ENCODE measurements around the gene PRXL2B.
"Not testable (repeated sequence)": the region's sequence is repeated elsewhere in the genome, so short reads cannot be mapped to it uniquely, and the experiment has no call there.

The PRXL2B gene

DNA sequence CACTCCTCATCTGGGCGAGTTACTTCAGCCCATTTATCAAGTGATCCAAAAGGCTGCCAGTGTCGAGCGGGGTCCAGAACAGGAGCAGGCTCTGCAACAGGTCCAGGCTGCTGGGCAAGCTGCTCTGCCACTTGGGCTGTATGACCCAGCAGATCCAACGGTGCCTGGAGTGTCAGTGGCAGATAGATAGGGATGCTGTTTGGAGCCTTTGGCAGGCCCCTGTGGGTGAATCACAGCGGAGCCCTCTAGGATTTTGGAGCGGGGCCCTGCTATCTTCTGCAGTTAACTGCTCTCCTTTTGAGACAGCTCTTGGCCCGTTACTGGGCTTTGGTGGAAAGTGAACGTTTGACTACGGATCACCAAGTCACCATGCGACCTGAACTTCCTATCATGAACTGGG lies 38.7 kb downstream of the PRXL2B start:
- no peak for DNase-seq

DNA sequence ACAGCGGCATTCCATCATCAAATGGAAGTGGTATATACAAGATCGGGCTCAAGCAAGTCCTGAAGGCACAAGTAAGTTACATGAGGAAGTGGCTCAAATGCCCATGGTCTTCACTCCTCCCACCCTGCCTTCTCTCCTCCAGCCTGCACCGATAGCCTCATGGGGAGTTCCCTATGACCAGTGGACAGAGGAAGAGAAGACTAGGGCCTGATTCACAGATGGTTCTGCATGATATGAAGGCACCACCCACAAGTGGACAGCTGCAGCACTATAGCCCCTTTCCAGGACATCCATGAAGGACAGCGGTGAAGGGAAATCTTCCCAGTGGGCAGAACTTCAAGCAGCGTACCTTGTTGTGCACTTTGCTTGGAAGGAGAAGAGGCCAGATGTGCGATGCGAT lies 39.2 kb downstream of the PRXL2B start:
- DNase-seq = not testable (repeated sequence)

DNA sequence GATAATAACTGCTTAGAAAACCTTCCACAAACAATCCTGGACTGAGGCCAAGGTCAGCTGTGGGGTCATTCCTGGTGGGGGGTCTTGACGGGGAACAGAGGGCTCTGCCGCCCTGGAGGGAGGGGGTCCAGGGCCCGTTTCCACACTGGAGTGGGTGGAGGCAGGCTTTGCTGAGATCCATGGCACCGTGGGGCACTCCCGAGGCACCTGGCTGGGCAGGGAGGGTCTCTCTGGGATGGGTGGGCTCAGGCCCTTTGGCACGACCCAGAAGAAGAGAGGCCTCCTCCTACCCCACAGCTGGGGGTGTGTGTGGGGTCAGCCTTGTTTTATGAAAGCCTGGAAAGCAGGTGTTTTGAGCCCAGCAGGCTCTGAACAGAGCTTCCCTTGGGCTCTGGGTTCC lies 41.2 kb downstream of the PRXL2B start:
- DNase-seq = no peak

DNA sequence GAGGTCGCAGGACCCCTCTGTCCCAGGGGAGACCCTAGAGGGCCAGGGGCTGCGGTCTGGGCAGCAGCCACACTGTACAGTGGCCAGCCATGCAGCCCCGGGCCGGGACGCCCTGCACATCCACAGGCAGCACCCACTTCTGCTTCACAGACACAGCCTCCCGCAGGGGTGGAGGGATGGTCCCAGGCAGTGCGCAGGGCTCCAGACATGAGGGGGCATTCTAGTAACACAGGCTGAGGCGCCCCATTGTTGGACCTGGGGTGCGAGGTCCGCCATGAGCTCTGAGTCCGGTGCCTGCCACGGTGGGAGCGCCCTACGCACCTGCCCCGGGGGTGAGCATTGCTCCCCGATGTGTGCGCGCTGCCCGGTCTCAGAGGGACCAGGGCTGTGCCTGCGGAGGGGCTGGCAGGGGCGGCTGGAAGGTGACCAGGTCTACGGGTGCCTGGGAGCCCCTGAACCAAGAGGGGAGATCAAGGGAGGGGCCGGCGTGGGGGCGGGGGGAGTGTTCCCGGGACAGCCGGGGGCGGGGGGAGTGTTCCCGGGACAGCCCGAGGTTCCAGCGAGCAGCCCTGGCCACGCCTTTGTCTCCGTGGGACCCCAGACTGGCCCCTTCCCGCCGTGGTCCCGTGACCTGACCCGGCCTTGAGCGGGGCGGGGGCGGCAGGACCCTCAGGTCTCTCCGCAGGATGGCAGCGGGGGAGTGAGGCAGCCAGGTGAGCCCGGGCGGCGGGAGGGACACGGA lies 41.8 kb downstream of the PRXL2B start:
- DNase-seq = no peak

DNA sequence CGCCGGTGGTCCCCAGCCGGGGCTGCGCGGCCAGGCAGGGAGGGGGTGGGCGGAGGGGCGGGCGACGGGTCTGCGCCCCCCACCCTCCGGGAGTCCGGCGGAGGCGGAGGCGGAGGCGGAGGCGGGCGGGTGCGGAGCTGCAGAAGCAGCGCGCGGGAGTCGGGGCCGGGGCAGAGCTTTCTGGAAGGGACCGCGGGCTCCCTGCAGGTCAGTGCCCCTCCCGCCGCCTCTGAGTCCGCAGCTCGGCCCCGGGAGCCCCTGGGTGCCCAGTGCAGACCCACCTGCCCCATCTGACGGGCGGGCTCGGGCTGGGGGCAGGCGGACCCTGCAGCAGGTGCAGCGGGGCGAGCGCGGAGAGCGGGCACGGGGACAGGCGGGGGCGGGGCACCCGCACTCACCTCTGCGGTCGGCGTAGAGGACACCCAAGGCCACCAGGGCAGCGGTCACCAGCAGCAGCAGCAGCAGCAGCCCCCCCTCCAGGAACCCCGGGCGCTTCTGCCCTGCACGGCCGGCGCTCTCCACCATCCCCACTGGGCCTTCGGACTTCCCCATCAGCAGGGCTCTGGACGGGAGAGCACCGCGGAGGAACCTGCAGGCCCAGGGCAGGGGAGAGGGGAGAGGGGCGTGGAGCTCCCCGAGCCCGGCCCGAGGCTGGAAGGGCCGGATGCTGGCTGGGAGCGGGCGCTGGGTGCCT lies 42.5 kb downstream of the PRXL2B start:
- DNase-seq = no peak

DNA sequence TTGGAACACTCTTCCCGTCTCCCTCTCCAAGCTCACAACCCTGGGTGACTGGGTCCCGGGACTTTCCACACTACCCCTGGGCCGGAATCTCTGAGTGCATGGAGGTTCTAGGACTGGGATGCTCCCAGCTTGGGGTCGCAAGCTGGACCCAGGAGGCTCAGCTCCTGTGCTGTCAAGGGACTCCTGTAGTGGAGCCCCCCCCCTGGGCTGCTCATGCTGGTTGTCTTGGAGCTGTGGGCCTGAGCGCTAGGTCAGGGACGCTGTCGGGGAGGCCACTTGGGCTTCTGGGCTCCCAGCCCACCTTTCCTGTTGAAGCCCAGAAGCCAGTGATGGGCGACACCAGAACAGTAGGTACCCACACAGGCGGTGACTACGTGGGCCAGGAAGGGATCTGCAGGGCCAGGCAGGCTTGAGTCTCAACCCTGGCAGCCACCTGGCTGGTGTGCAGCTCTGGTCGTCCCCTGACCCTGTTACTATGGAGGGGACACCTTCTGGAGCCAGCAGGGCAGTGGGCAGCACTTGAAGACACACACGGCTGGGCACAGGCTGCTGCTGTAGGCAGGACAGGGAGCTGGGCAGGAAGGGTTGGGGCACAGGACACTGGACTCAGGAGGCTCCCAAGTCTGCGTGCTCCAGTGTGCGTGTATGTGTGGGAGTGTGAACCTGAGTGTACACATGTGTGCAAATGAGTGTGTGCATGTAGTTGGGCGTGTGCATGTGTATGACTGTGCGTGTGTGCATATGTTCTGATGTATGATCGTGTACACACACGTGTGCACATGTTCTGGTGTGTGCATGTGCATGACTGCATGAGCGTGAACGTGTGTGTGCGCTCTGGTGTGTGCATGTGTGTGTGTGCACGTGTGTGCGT lies 43.3 kb downstream of the PRXL2B start:
- DNase-seq = no peak

DNA sequence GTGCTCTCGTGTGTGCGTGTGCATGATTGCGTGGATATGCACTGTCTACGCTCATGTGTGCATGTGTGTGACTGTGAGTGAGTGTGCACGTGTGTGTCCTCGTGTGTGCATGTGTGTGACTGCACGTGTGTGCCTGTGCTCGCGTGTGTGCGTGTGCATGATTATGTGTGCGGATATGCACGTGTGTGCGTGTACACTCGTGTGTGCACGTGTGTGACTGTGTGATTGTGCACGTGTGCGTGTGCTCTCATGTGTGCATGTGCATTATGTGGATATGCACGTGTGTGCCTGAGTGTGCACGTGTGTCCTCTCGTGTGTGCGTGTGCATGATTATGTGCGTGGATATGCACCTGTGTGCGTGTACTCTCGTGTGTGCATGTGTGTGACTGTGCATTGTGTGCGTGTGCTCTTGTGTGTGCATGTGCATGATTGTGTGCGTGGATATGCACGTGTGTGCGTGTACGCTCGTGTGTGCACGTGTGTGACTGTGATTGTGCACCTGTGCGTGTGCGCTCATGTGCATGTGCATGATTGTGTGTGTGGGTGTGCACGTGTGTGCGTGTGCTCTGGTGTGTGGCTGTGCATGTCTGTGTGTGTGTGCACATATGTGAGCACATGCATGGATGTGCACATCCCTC lies 44.0 kb downstream of the PRXL2B start:
- no peak for DNase-seq

DNA sequence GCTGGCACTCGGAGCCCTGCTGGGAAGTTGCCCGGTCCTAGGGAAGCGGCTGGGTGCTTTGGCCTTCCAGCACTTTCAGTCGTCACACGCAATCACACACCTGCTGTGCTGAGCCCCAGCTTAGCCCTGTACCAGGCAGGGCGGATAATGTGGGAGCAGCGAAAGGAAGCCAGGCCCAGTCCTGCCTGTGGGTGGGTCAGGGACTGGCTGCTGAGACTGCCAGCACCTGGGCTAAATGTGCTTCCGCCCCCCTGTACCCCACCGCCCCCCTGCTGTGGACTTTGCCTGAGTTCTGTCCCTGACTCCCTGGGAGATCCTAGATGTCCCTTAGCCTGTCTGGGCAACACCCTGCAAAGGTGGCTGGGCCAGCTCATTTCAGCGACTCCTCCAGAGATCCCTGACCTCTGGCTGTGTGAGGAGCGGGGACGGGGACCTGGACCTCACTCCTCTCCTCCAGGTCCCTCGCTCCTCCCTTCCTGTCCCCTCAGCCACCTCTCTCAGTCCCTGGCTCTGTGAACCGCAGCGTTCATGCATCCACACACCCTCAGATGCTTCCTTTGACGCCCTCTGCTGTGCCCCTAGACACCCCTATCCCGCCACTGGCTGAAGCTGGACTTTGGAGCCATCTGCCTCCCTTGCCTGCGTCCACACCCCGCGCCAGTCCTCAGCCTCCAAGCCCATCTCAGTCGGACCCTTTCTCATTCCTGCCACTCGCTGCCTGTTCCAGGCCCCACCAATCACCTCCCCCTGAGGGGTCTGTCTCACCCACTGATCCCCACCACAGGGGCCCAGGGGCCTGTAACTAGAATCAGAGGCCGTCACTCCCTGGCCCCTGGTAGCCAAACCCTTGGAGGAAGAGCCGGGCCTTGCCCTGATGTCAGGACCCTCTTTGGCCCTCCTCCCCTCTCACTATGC lies 44.8 kb downstream of the PRXL2B start:
- no peak for DNase-seq

DNA sequence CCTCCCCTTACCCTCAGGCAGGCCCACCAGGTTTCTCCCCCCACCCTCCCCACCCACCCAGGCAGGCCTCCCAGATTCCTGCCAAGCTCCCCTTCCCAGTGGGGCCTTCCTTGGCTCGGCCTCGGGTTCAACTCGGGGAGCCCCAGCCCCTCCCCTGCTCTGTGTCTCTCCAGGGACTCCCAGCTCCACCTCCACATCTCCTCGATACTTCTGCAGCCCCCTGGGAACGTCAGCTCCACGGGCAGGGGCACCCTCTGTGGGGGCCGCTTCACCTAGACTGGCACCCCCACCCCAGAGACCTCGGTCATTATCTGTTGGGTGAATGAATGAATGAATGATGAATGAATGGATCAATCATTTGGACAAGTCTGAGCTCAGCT lies 45.5 kb downstream of the PRXL2B start:
- DNase-seq = no peak

DNA sequence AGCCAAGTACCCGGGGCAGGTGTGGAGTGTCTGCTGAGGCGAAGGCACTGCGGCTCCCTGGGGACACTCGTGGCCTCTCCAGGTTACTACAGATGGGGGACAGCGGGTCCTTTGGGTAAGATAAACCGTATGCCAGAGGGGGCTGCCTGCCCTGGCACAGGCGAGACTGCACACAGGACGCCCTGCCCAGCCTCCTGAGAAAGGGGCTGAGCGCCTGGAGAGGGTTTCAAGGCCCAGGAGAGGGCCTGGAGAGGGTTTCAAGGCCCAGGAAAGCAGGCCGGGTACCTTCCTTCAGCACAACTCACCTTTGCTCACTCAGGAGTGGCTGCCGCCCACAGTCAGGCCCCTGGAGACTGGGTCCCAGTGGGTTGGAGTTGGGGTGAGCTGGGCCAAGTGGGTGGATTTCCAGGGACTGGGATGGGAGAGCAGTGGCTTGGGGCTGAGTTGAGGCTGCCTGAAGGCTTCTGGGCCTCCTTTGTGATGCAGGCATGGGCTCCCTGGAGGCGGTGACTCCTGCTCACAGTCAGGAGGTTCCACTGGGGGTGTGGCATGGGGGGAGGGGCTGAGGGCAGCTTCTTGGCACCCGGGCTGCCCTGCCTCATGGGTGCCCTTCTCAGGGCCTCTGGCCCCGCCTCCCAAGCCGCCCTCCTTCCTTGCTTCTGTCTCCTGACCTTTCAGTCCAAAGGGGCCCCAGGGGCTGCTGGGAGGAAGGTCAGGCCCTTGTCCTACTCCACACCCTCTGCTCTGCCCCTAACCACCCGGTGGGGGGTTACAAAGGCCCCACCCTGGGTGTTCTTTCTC lies 46.2 kb downstream of the PRXL2B start, which contains the start of gene MMEL1:
MMEL1 (minus strand) TSS at position 456 of the 801 bp plus-strand sequence. CDS start 3,532 bp downstream, outside the sequence.
- no peak for DNase-seq

DNA sequence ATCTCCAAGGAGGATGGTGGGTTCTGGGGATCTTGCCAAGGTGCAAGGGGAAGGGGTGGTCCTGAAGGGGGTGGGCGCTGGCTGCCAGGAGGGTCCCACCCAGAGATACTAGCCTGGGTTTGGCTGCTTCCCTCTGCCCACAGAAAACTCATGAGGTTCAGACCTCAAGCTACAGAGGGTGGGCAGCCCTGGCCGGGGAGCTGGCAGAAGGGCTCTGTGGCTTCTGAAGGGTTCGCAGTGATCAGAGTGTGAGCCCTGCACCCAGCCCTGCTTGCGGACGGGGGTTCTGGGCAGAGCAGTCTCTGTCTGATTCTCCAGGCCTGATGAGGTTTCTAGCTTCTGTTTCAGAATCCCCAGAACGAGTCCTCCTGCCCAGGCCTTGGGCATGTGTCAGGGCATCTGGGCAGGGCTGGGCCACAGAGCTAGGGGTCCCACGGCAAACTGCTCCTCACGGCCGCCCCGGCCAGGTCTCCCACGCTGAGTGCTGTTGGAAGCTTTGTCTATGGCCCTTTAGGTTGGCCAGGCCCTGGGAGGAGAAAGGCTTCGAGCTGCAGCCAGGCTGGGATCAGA lies 46.9 kb downstream of the PRXL2B start:
- no peak for DNase-seq

DNA sequence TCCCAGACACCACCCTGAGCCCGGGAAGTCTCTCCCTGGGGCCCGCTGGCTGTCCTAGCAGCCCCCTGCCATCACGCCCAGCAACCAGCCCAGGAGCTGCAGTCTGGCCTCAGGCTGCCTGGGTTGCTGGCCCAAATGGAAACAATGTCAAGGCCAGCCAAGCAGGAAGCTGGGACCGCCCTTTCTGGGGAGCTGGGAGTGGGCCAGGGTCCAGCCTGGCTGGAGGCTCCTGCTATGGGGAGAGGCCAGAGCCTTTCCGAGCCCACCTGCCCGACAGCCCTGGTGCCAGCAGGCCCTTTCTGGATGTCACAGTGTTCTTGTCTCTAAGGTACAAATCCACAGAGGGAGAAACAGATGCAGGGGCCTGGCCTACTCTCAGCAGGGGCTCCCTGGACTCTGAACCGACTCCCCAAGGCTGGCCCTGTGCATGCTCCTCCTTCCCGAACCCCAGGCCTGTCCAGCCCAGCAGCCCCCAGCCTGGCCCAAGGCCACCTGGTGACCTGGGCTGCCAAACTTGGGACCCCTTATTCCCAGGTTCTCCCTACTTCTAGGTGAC lies 47.4 kb downstream of the PRXL2B start:
- DNase-seq = no peak

DNA sequence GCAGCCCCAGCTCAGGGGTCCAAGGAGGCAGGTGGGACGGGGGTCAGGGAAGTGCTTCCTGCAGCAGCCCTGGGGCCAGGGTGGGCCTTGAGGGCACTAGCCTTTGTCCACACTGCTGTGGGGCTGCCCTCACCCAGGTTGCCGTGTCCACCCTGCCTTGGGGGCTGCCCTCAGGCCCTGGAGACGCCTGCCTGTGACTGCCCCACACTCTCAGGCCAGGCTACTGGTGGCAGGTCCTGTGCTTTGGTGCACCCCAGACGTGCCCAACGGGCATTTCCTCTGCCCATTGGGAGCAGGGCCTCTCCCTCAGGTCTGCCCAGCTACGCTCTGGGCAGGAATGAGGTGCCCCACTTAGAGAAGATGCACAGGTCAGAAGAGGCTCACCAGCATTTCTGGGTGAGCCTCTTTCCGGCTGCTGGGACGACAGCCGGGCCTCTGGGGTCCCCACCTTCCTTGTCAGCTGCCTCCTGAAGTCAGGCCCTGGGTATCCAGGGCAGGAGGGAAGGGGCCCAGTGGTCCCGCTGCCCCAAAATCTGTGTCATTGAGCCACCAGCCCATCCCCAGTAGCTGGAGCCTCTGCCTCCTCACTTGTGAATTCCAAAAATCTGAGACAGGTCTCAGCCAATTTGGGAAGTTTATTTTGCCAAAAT lies 48.9 kb downstream of the PRXL2B start:
- no peak for DNase-seq

DNA sequence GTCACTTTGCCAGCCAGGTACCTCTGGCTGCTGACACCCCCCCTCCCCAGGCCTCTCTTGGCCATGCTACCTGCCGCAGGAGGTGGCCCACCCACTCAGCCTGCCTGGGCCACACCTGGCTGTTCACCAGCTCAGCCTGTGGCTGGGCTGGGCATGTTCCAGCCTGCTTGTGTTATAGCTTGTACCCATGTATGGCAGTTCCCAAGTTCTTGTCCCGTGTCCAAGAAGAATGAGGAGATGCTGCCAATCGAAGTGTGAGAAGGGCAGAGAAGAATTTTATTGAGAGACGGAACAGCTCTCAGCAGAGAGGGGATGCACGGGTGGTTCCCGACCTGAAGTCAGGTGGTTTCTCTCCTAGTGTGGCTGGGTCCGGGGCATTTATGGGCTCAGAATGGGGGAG lies 50.2 kb downstream of the PRXL2B start:
- no peak for DNase-seq

DNA sequence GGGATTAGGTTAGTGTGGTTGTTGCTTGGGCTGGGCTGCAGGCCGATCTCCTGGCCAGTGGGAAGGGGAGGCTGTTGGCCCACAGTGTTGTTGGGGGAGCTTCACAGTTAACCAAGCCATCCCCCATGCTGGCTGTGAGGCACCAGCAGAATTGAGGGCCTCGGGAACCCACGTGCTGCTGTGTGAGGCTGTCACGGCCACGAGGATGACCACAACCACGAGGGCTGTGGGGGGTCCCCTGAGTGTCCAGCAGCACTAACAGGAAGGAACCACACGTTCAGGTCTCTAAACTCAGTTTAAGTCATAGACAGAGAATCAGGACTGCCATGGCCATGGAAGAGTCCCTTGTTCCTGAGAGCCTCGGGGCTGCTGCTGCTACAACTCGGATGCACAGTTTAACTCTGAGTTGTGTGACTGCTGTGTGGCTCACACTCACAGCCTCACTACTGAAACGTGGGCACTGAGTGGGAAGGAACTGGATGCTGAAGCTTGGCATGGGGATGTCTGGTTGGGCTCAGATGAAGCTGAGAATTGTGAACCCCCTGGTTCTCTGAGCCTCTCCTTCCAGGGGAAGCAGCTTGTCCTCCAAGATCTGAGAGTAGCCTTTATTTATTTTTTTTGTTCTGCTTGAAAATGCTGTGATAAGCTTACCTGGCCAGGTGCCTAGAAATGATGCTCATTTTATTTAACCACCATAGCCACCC lies 51.0 kb downstream of the PRXL2B start:
- DNase-seq = no peak

DNA sequence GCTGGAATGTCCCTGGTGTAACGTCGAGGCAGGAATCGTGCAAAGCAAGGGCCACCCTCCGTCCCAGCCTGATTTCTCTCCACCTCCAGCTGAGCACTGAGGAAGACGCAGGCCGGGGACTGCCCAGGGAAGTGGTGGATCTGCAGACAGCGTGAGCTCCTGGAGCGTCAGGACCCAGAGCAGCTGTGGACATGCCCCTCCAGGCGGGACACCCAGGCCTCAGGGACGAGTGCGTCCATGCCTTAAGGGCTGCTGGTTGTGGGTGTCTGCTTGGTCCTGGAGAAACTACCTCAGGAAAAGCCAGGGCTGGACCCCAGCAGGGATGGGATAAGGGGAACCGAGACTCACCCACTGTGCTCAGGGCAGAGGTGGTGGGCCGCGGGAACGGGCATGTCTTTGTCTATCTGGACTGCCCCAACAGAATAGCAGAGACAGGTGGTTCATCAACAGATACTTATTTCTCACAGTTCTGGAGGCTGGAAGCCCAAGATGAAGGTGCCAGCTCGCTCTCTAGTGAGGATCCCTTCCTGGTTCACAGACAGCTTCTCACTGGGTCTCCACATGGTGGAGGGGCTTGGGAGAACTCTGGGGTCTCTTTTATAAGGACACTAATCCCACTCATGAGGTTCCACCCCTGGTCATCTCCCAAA lies 52.0 kb downstream of the PRXL2B start:
- no peak for DNase-seq

DNA sequence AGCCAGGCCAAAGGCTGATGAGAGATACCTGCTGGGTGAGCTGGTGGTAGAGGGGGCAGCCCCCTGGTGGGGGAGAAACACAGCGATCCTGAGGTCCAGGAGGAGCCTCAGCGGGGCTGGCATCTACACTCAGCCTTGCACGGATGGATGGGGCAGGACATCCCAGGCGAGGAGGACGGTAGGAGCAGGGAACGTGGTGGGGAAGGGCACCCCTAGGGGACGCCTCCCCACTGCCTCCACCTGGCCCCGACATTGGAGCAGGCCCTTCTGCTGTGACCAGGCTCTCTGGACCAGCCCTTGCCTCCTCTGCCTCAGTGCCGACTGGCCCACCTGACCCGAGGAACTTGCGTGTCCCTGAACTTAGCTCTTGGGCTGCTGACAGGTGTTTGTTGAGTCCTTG lies 52.6 kb downstream of the PRXL2B start:
- no peak for DNase-seq
